Endothelial cell of umbilical vein (primary cell): ENCODE results near the gene PXYLP1. TPM values are rescaled to one million over a fixed set of nuclear protein-coding genes. Genes with fewer than 3 reads are reported as not detected.

ENCODE experiments used
- BruUV-seq: library from RNA; stranded (reverse); fragments of 400-500 nt; replicated peaks from 2 replicates; lab custom pipeline; 2021; lab: Mats Ljungman, UMichigan
- CTCF ChIA-PET: fragments of 300-600, 350-600 bp; sonication (Branson Sonifier 250); formaldehyde crosslinking; loops from one replicate; lab custom pipeline; 2021; ENCODE audit warnings: antibody characterized with exemption, inconsistent platforms; lab: Charles Lee
- POLR2A ChIA-PET: fragments of 300-600, 350-600 bp; sonication (Branson Sonifier 250); formaldehyde crosslinking; loops from one replicate; lab custom pipeline; 2021; ENCODE audit warnings: antibody characterized with exemption, inconsistent platforms; lab: Charles Lee
- DNase-seq: peaks from one replicate; pipeline ENCODE4 v3.0.0-alpha.2; 2011; ENCODE audit warnings: low read depth, low spot score
- FAIRE-seq: peaks from 2 replicates; lab custom pipeline; 2011; peaks lifted over from hg19 to GRCh38; lab: Jason Lieb, UNC
- H2AFZ ChIP-seq: 2 replicates; pipeline ENCODE4 v1.6.0; 2012; ENCODE audit warnings: low read depth, low read length, control low read depth, inconsistent platforms
- H3K27ac ChIP-seq: 2 replicates; pipeline ENCODE4 v1.5.1; 2011; ENCODE audit warnings: low read depth, mild to moderate bottlenecking, control low read depth, low read length, moderate library complexity; ENCODE audit not compliant: insufficient read depth
- H3K27me3 ChIP-seq, 2 experiments: 2 replicates each; pipeline versions ENCODE4 v1.6.0 to v1.6.1; 2011; ENCODE audit warnings: low read length in 2 of 2, mixed read lengths in 1 of 2; ENCODE audit not compliant: control insufficient read depth in 2 of 2, insufficient read depth in 2 of 2
- H3K36me3 ChIP-seq, 2 experiments: 2 replicates in 1 of 2; 3 replicates in 1 of 2; pipeline ENCODE4 v1.5.1; 2011; ENCODE audit warnings: low read length in 2 of 2, mild to moderate bottlenecking in 1 of 2, moderate library complexity in 1 of 2; ENCODE audit not compliant: control insufficient read depth in 2 of 2, insufficient read depth in 2 of 2; ENCODE audit errors: extremely low read depth in 1 of 2
- H3K4me1 ChIP-seq: 3 replicates; pipeline ENCODE4 v1.5.1; 2011; ENCODE audit warnings: mild to moderate bottlenecking, low read length; ENCODE audit not compliant: control insufficient read depth, insufficient read depth; ENCODE audit errors: extremely low read depth
- H3K4me2 ChIP-seq: 2 replicates; pipeline ENCODE4 v1.6.1; 2011; ENCODE audit warnings: low read length, control low read depth, mixed read lengths; ENCODE audit not compliant: insufficient read depth
- H3K4me3 ChIP-seq, 3 experiments: fragments of 200-600 bp in 1 of 3; sonication (generic), shearing (Covaris generic) in 1 of 3; replicated peaks in 1 of 3; 2 replicates each; pipeline ENCODE4 v1.5.1; 2011 to 2016; ENCODE audit warnings: control low read depth in 3 of 3, low read length in 3 of 3, mild to moderate bottlenecking in 2 of 3, inconsistent platforms in 1 of 3, low read depth in 1 of 3, moderate library complexity in 1 of 3; ENCODE audit not compliant: insufficient read depth in 1 of 3
- H3K79me2 ChIP-seq: 2 replicates; pipeline ENCODE4 v1.6.0; 2012; ENCODE audit warnings: low read length, inconsistent platforms; ENCODE audit not compliant: control insufficient read depth, insufficient read depth
- H3K9ac ChIP-seq: replicated peaks from 2 replicates; pipeline ENCODE3; 2011; ENCODE audit warnings: low read length, control low read depth; ENCODE audit not compliant: insufficient read depth; ENCODE audit errors: extremely low read depth
- H3K9me1 ChIP-seq: replicated peaks from 3 replicates; pipeline ENCODE4 v1.6.0; 2011; ENCODE audit warnings: mild to moderate bottlenecking, low read length; ENCODE audit not compliant: control insufficient read depth, insufficient read depth; ENCODE audit errors: extremely low read depth
- H3K9me3 ChIP-seq: replicated peaks from 2 replicates; pipeline ENCODE4 v1.5.1; 2012; ENCODE audit warnings: low read length, inconsistent platforms; ENCODE audit not compliant: control insufficient read depth, insufficient read depth
- H4K20me1 ChIP-seq: replicated peaks from 2 replicates; pipeline ENCODE3; 2011; ENCODE audit warnings: mild to moderate bottlenecking, low read length; ENCODE audit not compliant: control insufficient read depth, insufficient read depth; ENCODE audit errors: extremely low read depth
- CTCF ChIP-seq, 2 donors: IDR thresholded peaks; 1 replicate in 1 of 2; 2 replicates in 1 of 2; pipeline ENCODE4 v1.5.1; 2011; ENCODE audit warnings: low read length in 2 of 2, mild to moderate bottlenecking in 2 of 2, moderate library complexity in 2 of 2, control low read depth in 1 of 2, inconsistent platforms in 1 of 2, low read depth in 1 of 2; ENCODE audit not compliant: insufficient read depth in 1 of 2; ENCODE audit errors: extremely low read depth in 1 of 2
- EZH2 ChIP-seq: IDR thresholded peaks from 2 replicates; pipeline ENCODE4 v1.6.1; 2012; ENCODE audit warnings: borderline replicate concordance, low read depth, mild to moderate bottlenecking, moderate library complexity, low read length, inconsistent platforms; ENCODE audit not compliant: severe bottlenecking
- FOS ChIP-seq: IDR thresholded peaks from 2 replicates; pipeline ENCODE4 v1.6.1; 2011; ENCODE audit warnings: mild to moderate bottlenecking, low read length, moderate library complexity, borderline replicate concordance; ENCODE audit not compliant: insufficient read depth
- GATA2 ChIP-seq: IDR thresholded peaks from 2 replicates; pipeline ENCODE4 v1.7.0; 2011; ENCODE audit warnings: low read depth, mild to moderate bottlenecking, moderate library complexity, mixed read lengths, low read length; ENCODE audit not compliant: insufficient read length, insufficient read depth
- JUN ChIP-seq: IDR thresholded peaks from 2 replicates; pipeline ENCODE4 v1.6.1; 2011; ENCODE audit warnings: borderline replicate concordance, low read depth; ENCODE audit not compliant: insufficient read length, insufficient read depth
- MAX ChIP-seq: IDR thresholded peaks from 2 replicates; pipeline ENCODE4 v1.6.1; 2011; ENCODE audit not compliant: insufficient read depth, insufficient read length
- MYC ChIP-seq: IDR thresholded peaks from one replicate; pipeline ENCODE4 v1.6.1; 2011; ENCODE audit warnings: mild to moderate bottlenecking, low read depth, low read length
- POLR2A ChIP-seq: IDR thresholded peaks from 2 replicates; pipeline ENCODE4 v1.6.1; 2012; ENCODE audit warnings: low read depth, mild to moderate bottlenecking, control low read depth, low read length
- POLR2AphosphoS5 ChIP-seq: IDR thresholded peaks from 2 replicates; pipeline ENCODE4 v1.6.1; 2012; ENCODE audit warnings: low read depth, mild to moderate bottlenecking, control low read depth, low read length, moderate library complexity; ENCODE audit not compliant: insufficient read depth
- dilution Hi-C: fragments of 300-500 bp; cut with MboI; formaldehyde crosslinking; loops from one replicate; pipeline ENCODE4 v1.15.0; 2019; ENCODE audit warnings: low sequenced_read_pairs; ENCODE audit not compliant: extremely low pct_ligation_motif_present
- intact Hi-C: fragments of 100-400 bp; cut with micrococcal nuclease; formaldehyde crosslinking; loops from one replicate; pipeline ENCODE4 v1.10.0; 2022
- polyA plus RNA-seq, 4 experiments: library from polyadenylated mRNA; depleted of rRNA in 3 of 4; stranded (reverse) in 3 of 4; unstranded in 1 of 4; fragments of >200 nt; gene quantifications; 2 replicates each; pipeline versions ENCODE4 v1.2.1 to v1.2.3, GENCODE V29; 2011 to 2012; ENCODE audit warnings: missing spikeins in 1 of 4
- total RNA-seq: library from RNA; stranded (reverse); gene quantifications from 2 replicates; pipeline ENCODE4 v1.2.3, GENCODE V29; 2021

The PXYLP1 gene
- total and polyA plus RNA-seq, 2 donors (not counting 3 experiments of a cell fraction or from before 2014, with no cell fraction given): 0.84 to 1.7 TPM

GRCh38 chr3:141261472-141262307 lies 30.1 kb downstream of the PXYLP1 start:
- H3K27ac ChIP-seq: no peak overlapping the region
- H2AFZ ChIP-seq: no peak overlapping the region
- FAIRE-seq: no peak
- H3K4me1 ChIP-seq: no peaks in the 10 kb centered on the region
- H3K79me2 ChIP-seq: no peaks in the 10 kb centered on the region
- dilution Hi-C loops (no loop called here), intact Hi-C loops (no loop called here)
- H4K20me1 ChIP-seq: no peaks in the 10 kb centered on the region
- BruUV-seq: no TSS peak
- TF ChIP-seq EZH2 (no peak), GATA2 (no peak), JUN (no peak), MAX (no peak), CTCF (IDR thresholded peaks at IDR 0.05; ENCODE audit: extremely low read depth in 1 of 2, insufficient read depth in 1 of 2, low read depth in 1 of 2, low read length in 2 of 2) (no peak), FOS (no peak), POLR2A (no peak), MYC (no peak), POLR2AphosphoS5 (no peak)
- no peaks in the 10 kb centered on the region for H3K36me3 ChIP-seq
- no peaks in the 10 kb centered on the region for H3K9me3 ChIP-seq
- H3K4me2 ChIP-seq: no peak overlapping the region
- DNase-seq: no peak
- H3K9me1 ChIP-seq: no peaks in the 10 kb centered on the region
- CTCF ChIA-PET: no interaction called here
- no peak overlapping the region for H3K9ac ChIP-seq
- H3K27me3 ChIP-seq: peaks cover 0 to 2% of the 10 kb centered on the region in 2 experiments
- H3K4me3 ChIP-seq: no peak overlapping the region
- POLR2A ChIA-PET: no interaction called here
